K562 (cell line): ENCODE data around the gene MCHR2. TPM values are rescaled to one million over a fixed set of nuclear protein-coding genes. Genes with fewer than 3 reads are reported as not detected.

Experiments
- ATAC-seq: fragments of 200-7000 bp; cut with Tn5 transposase; 3 replicates; pipeline ENCODE4 v1.9.1; 2020; ENCODE audit warnings: moderate library complexity
- BruUV-seq: library from RNA; stranded (reverse); fragments of 400-500 nt; replicated peaks from 2 replicates; lab custom pipeline; 2021; lab: Mats Ljungman, UMichigan
- CTCF ChIA-PET: fragments of 300-600 bp; formaldehyde crosslinking; extraction: SDS; loops from one replicate; lab custom pipeline; 2021; ENCODE audit warnings: low intra/inter-chr PET ratio; lab: Yijun Ruan, JAX
- POLR2A ChIA-PET: fragments of 300-600, 350-650 bp; sonication (Branson Sonifier 250); formaldehyde crosslinking; extraction: SDS; loops from one replicate; lab custom pipeline; 2021; ENCODE audit warnings: antibody characterized with exemption, inconsistent platforms; lab: Yijun Ruan, JAX
- DNase-seq, 4 experiments: peaks; one replicate each; pipeline versions ENCODE4 v3.0.0 to v3.0.0-alpha.2; 2011 to 2018; ENCODE audit warnings: low spot score in 3 of 4, mixed read lengths in 3 of 4; ENCODE audit errors: extremely low read depth in 1 of 4
- FAIRE-seq: peaks from 2 replicates; lab custom pipeline; 2011; peaks lifted over from hg19 to GRCh38; lab: Jason Lieb, UNC
- H2AFZ ChIP-seq: 2 replicates; pipeline ENCODE4 v1.6.0; 2011; ENCODE audit warnings: low read depth, low read length, control low read depth, inconsistent platforms
- H3K27ac ChIP-seq: fragments of 200-600 bp; 3 replicates; pipeline ENCODE4 v1.8.0; 2011; ENCODE audit warnings: low read depth, mild to moderate bottlenecking, control low read depth, inconsistent platforms, low read length, moderate library complexity, mixed read lengths; ENCODE audit errors: extremely low read depth
- H3K27me3 ChIP-seq, 2 experiments: fragments of 300-600 bp in 1 of 2; 2 replicates in 1 of 2; 3 replicates in 1 of 2; pipeline versions ENCODE4 v1.6.0 to v1.8.0; 2011; ENCODE audit warnings: inconsistent platforms in 2 of 2, low read length in 2 of 2, mild to moderate bottlenecking in 1 of 2, mixed read lengths in 1 of 2, moderate library complexity in 1 of 2; ENCODE audit not compliant: control insufficient read depth in 2 of 2, insufficient read depth in 2 of 2
- H3K36me3 ChIP-seq: fragments of 300-600 bp; 3 replicates; pipeline ENCODE4 v1.8.0; 2011; ENCODE audit warnings: mild to moderate bottlenecking, low read length, inconsistent platforms; ENCODE audit not compliant: control insufficient read depth, insufficient read depth
- H3K4me1 ChIP-seq, 2 experiments: fragments of 200-600 bp in 1 of 2; replicated peaks in 1 of 2; 2 replicates in 1 of 2; 3 replicates in 1 of 2; pipeline versions ENCODE4 v1.5.1 to v1.8.0; 2011; ENCODE audit warnings: inconsistent platforms in 2 of 2, low read length in 2 of 2, mild to moderate bottlenecking in 1 of 2, mixed read lengths in 1 of 2, moderate library complexity in 1 of 2; ENCODE audit not compliant: control insufficient read depth in 2 of 2, insufficient read depth in 2 of 2
- H3K4me2 ChIP-seq: 2 replicates; pipeline ENCODE4 v1.6.1; 2011; ENCODE audit warnings: low read length, control low read depth, inconsistent platforms, mixed read lengths; ENCODE audit not compliant: insufficient read depth
- H3K4me3 ChIP-seq: fragments of 200-600 bp; sonication (generic), shearing (Covaris generic); 2 replicates; pipeline ENCODE4 v1.5.1; 2016; ENCODE audit warnings: control low read depth, inconsistent platforms
- H3K79me2 ChIP-seq: fragments of 200-600 bp; 3 replicates; pipeline ENCODE4 v1.8.0; 2011; ENCODE audit warnings: low read length, inconsistent platforms; ENCODE audit not compliant: control insufficient read depth, insufficient read depth
- H3K9ac ChIP-seq, 2 experiments: 2 replicates each; pipeline versions ENCODE4 v1.6.0 to v1.6.1; 2011; ENCODE audit warnings: low read depth in 2 of 2, low read length in 2 of 2, control low read depth in 1 of 2, inconsistent platforms in 1 of 2, mild to moderate bottlenecking in 1 of 2, mixed read lengths in 1 of 2; ENCODE audit not compliant: insufficient read depth in 1 of 2
- H3K9me1 ChIP-seq: one replicate; pipeline ENCODE4 v1.6.0; 2011; ENCODE audit warnings: inconsistent platforms, mild to moderate bottlenecking, low read length, moderate library complexity; ENCODE audit not compliant: control insufficient read depth, insufficient read depth
- H3K9me3 ChIP-seq: replicated peaks from 2 replicates; pipeline ENCODE4 v1.5.1; 2011; ENCODE audit warnings: low read depth, low read length, inconsistent platforms; ENCODE audit not compliant: control insufficient read depth, insufficient read depth
- H4K20me1 ChIP-seq: replicated peaks from 2 replicates; pipeline ENCODE4 v1.6.1; 2011; ENCODE audit warnings: low read length, inconsistent platforms, mixed read lengths; ENCODE audit not compliant: control insufficient read depth, insufficient read depth
- DEAF1 ChIP-seq: fragments of 450-650 bp; formaldehyde crosslinking; IDR thresholded peaks from 2 replicates; pipeline ENCODE4 v1.4.0; 2020; ENCODE audit warnings: mild to moderate bottlenecking, moderate library complexity
- MED1 ChIP-seq: sonication (generic); formaldehyde crosslinking; IDR thresholded peaks from 2 replicates; pipeline ENCODE4 v1.8.1; 2023; ENCODE audit warnings: missing genetic modification reagents, borderline replicate concordance
- NCOA2 ChIP-seq, 2 experiments: fragments of 450-650 bp; IDR thresholded peaks; 2 replicates each; pipeline ENCODE4 v1.6.1; 2018; ENCODE audit warnings: mild to moderate bottlenecking in 2 of 2, moderate library complexity in 1 of 2; ENCODE audit not compliant: partially characterized antibody in 2 of 2
- RAD21 ChIP-seq, 2 experiments: fragments of 250-450 bp in 1 of 2; fragments of 450-650 bp in 1 of 2; sonication (Bioruptor Pico) in 1 of 2; formaldehyde crosslinking in 1 of 2; IDR thresholded peaks in 1 of 2; conservative IDR thresholded peaks in 1 of 2; 2 replicates each; pipeline versions ENCODE4 v1.4.0 to v1.8.0; 2020 to 2022; ENCODE audit warnings: mild to moderate bottlenecking in 2 of 2, moderate library complexity in 1 of 2
- RAD51 ChIP-seq: fragments of 450-650 bp; IDR thresholded peaks from 2 replicates; pipeline ENCODE4 v1.7.1; 2016; ENCODE audit warnings: low read depth, mild to moderate bottlenecking, borderline replicate concordance
- RFX5 ChIP-seq: IDR thresholded peaks from 2 replicates; pipeline ENCODE4 v1.6.1; 2011; ENCODE audit warnings: low read depth, mild to moderate bottlenecking, improper control_type of control experiment, low read length
- WGBS: fragments of 100-300 bp; shearing (Covaris generic); methylation state at CpG from one replicate; pipeline ENCODE4 v1.1.6; 2016; ENCODE audit warnings: low coverage, mixed read lengths; ENCODE audit not compliant: insufficient coverage; ENCODE audit errors: missing lambda C conversion rate; 5-methylcytosine and 5-hydroxymethylcytosine counted together
- in situ Hi-C: fragments of 300-500 bp; cut with MboI; formaldehyde crosslinking; loops from 4 replicates; pipeline ENCODE4 v1.15.0; 2018; ENCODE audit warnings: inconsistent platforms, mixed read lengths
- intact Hi-C: fragments of 100-400 bp; cut with micrococcal nuclease; formaldehyde crosslinking; loops from 2 replicates; pipeline ENCODE4 v1.14.2; 2022
- polyA plus RNA-seq, 8 experiments: library from polyadenylated mRNA; depleted of rRNA in 4 of 8; stranded (reverse) in 5 of 8; unstranded in 3 of 8; fragments of >200 nt; fragmentation: Nextera tagmentation in 2 of 8; fragmentation: Illumina TruSeq in 1 of 8; extraction: Ambion mirVana in 2 of 8; extraction: Trizol in 1 of 8; gene quantifications; 2 replicates each; pipeline versions ENCODE4 v1.2.1 to v1.2.3, GENCODE V29; 2011 to 2014; ENCODE audit warnings: inconsistent platforms in 1 of 8, missing spikeins in 1 of 8
- total RNA-seq, 7 experiments: library from RNA; depleted of rRNA in 6 of 7; stranded (reverse); fragments of >200 nt in 6 of 7; fragmentation: Illumina TruSeq in 2 of 7; extraction: Trizol in 2 of 7; gene quantifications; 2 replicates each; pipeline versions ENCODE4 v1.2.1 to v1.2.3, GENCODE V29; 2011 to 2021; ENCODE audit warnings: low replicate concordance in 1 of 7
- TF ChIP-seq, protein P1 (sequence below), 3 experiments: IDR thresholded peaks in 2 of 3; conservative IDR thresholded peaks in 1 of 3; 2 replicates each; pipeline ENCODE4 v1.5.1; 2011 to 2012; ENCODE audit warnings: low read length in 3 of 3, mild to moderate bottlenecking in 3 of 3, control low read depth in 2 of 3, improper control_type of control experiment in 1 of 3, inconsistent platforms in 1 of 3, low read depth in 1 of 3, mixed read lengths in 1 of 3, moderate library complexity in 1 of 3; ENCODE audit not compliant: insufficient read depth in 2 of 3
- TF ChIP-seq, protein P2 (sequence below): fragments of 450-650 bp; IDR thresholded peaks from 2 replicates; pipeline ENCODE4 v1.6.1; 2014; ENCODE audit warnings: low read depth, mild to moderate bottlenecking, moderate library complexity, borderline replicate concordance

MCHR2 gene
- total and polyA plus RNA-seq, 9 of the 15 experiments (the other 6 are each of a cell fraction or from before 2014, with no cell fraction given), result not detected

DNA sequence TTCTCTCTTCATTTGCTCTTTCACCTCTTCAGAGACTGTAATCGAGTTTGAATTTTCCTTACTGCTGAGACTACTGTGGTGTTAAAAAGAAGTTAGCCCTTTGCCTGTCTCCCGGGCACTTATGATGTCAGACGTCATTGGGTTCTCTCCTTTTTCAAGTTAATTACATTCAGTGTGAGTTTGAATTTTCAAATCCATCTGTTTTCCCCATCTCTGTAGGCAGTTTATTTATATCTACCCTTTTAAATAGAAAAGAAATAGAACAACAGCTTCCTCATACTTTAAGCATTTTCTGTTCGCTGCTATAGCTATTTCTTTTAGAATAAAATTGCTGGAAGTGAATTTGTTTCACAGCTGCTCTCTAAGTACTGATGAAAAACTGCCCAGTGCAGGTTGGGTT lies 81.4 kb downstream of the MCHR2 start:
- no peak for FAIRE-seq
- intact Hi-C loops, result no loop called here

DNA sequence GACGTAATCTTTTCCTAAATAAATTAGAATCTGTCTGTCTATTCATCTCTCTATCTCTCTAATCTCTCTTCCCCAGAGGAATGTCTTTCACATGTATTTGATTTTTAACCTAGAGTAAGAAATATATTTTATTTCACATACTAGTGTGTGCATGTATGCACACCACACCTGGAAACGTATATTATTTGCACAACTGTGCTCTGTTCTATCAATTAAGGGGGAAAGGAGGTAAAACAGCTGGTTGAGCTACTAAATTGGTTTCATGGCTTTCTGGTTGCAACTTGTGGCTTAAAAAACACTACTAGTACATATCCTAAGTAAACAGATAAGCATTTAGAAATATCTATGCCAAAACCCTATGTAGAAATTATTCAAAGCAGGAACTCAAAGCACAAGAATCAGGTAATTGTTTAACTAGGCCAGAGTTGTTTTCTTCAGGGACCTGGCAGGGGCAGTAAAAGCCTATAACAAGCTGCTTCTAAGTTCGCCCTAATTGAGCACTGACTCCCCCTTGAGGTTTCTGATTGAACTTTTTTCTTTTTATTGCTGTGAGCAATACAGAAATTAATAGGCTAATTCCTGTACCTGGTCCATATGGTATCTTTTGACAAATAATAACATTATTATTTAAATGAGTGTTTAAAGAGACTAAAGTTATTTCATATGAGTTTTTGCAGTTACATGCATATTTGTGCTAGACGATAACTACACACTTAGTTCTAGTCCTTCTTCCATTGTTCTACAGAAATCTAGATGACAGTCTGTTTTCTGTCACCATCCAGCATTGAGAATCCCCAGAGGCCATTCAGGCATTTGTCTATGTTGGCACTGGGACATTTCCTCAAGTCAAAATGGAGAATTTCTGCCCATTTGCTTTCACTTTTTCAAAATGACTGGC lies 88.6 kb downstream of the MCHR2 start:
- Histone ChIP-seq H3K27ac (no peak overlapping the region), H3K79me2 (no peaks in the 10 kb centered on the region), H3K9me3 (no peaks in the 10 kb centered on the region), H3K36me3 (no peaks in the 10 kb centered on the region), H3K9ac (no peak overlapping the region), H3K27me3 (no peaks in the 10 kb centered on the region), H3K4me1 (no peaks in the 10 kb centered on the region), H3K4me3 (no peak overlapping the region), H3K4me2 (no peak overlapping the region), H3K9me1 (no peaks in the 10 kb centered on the region), H2AFZ (no peak overlapping the region), H4K20me1 (no peaks in the 10 kb centered on the region)
- intact Hi-C loops (loop anchor here (1.0 to 2.0 kb wide), 2 partner anchors 37 to 194 kb away; no protein-coding TSS in a partner anchor), in situ Hi-C loops (no loop called here)
- CTCF ChIA-PET, result no interaction called here
- 0% methylated on average over 4 of the region's 4 CpGs for WGBS
- peak; percentile 31 to 41 (median 32) for DNase-seq
- no TSS peak for BruUV-seq
- peak; percentile 83 for ATAC-seq
- POLR2A ChIA-PET, result interaction anchor here (0.8 kb wide), 1 partner anchor 84 kb away, joined by 4 read pairs; no protein-coding TSS in a partner anchor
- FAIRE-seq, result peak; percentile 65
- TF ChIP-seq RAD21 (CRISPR knock-in tag; conservative IDR thresholded peaks at IDR 0.05 in 1 of 2, IDR thresholded peaks at IDR 0.05 in 1 of 2) (peak in 1 of 2 experiments; percentile 46; a peak in 2 of 4 replicates), DEAF1 (CRISPR knock-in tag) (peak; percentile 36; the same call in 1 of the 2 replicates), RFX5 (no peak), NCOA2 (IDR thresholded peaks at IDR 0.05; ENCODE audit: partially characterized antibody in 2 of 2) (no peak)
- TF ChIP-seq, protein P1, sequence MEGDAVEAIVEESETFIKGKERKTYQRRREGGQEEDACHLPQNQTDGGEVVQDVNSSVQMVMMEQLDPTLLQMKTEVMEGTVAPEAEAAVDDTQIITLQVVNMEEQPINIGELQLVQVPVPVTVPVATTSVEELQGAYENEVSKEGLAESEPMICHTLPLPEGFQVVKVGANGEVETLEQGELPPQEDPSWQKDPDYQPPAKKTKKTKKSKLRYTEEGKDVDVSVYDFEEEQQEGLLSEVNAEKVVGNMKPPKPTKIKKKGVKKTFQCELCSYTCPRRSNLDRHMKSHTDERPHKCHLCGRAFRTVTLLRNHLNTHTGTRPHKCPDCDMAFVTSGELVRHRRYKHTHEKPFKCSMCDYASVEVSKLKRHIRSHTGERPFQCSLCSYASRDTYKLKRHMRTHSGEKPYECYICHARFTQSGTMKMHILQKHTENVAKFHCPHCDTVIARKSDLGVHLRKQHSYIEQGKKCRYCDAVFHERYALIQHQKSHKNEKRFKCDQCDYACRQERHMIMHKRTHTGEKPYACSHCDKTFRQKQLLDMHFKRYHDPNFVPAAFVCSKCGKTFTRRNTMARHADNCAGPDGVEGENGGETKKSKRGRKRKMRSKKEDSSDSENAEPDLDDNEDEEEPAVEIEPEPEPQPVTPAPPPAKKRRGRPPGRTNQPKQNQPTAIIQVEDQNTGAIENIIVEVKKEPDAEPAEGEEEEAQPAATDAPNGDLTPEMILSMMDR (IDR thresholded peaks at IDR 0.05 in 2 of 3, conservative IDR thresholded peaks at IDR 0.05 in 1 of 3; ENCODE audit: insufficient read depth in 2 of 3, low read depth in 1 of 3, low read length in 3 of 3), result peak; percentile 65 to 95 (median 84)
- TF ChIP-seq, protein P2, sequence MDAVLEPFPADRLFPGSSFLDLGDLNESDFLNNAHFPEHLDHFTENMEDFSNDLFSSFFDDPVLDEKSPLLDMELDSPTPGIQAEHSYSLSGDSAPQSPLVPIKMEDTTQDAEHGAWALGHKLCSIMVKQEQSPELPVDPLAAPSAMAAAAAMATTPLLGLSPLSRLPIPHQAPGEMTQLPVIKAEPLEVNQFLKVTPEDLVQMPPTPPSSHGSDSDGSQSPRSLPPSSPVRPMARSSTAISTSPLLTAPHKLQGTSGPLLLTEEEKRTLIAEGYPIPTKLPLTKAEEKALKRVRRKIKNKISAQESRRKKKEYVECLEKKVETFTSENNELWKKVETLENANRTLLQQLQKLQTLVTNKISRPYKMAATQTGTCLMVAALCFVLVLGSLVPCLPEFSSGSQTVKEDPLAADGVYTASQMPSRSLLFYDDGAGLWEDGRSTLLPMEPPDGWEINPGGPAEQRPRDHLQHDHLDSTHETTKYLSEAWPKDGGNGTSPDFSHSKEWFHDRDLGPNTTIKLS, result no peak

More for the DNA sequence above, 81.4 kb downstream of the MCHR2 start:
- 0% methylated on average over 4 of the region's 4 CpGs for WGBS
- Histone ChIP-seq H3K4me3 (no peak overlapping the region), H3K36me3 (no peaks in the 10 kb centered on the region), H3K27ac (no peak overlapping the region), H3K9me3 (no peaks in the 10 kb centered on the region), H3K79me2 (no peaks in the 10 kb centered on the region), H3K27me3 (no peaks in the 10 kb centered on the region), H4K20me1 (no peaks in the 10 kb centered on the region), H3K9ac (no peak overlapping the region), H3K4me1 (no peaks in the 10 kb centered on the region), H2AFZ (no peak overlapping the region), H3K9me1 (no peaks in the 10 kb centered on the region), H3K4me2 (no peak overlapping the region)
- no TSS peak for BruUV-seq
- DNase-seq, result no peak
- POLR2A ChIA-PET, result no interaction called here
- no peak for TF ChIP-seq RAD51
- no peak for TF ChIP-seq MED1 (CRISPR knock-in tag)
- no peak for ATAC-seq
- in situ Hi-C loops, result no loop called here
- CTCF ChIA-PET, result interaction anchor here (0.7 kb wide), 1 partner anchor 256 kb away, joined by 5 read pairs; no protein-coding TSS in a partner anchor
